H9 (cell line): ENCODE data around the gene MEIOSIN. TPM values are rescaled to one million over a fixed set of nuclear protein-coding genes. Genes with fewer than 3 reads are reported as not detected.

ENCODE experiments used
- DNase-seq: peaks from one replicate; pipeline ENCODE4 v3.0.0-alpha.2; 2017
- H2AFZ ChIP-seq: one replicate; pipeline ENCODE4 v1.6.1; 2013; ENCODE audit warnings: mild to moderate bottlenecking, low read length, control low read depth, moderate library complexity
- H2AK5ac ChIP-seq: 2 replicates; pipeline ENCODE4 v1.6.1; 2013; ENCODE audit warnings: low read length, control low read depth, mixed read lengths; ENCODE audit not compliant: insufficient read length
- H2BK120ac ChIP-seq: one replicate; pipeline ENCODE4 v1.6.1; 2013; ENCODE audit warnings: low read depth, mild to moderate bottlenecking, low read length, control low read depth, inconsistent platforms; ENCODE audit not compliant: poor library complexity, severe bottlenecking
- H2BK12ac ChIP-seq: 2 replicates; pipeline ENCODE4 v1.6.1; 2013; ENCODE audit warnings: low read length, control low read depth, mixed read lengths, low read depth; ENCODE audit not compliant: insufficient read length
- H2BK15ac ChIP-seq: 2 replicates; pipeline ENCODE4 v1.6.1; 2013; ENCODE audit warnings: low read depth, low read length, control low read depth
- H2BK20ac ChIP-seq: one replicate; pipeline ENCODE4 v1.6.1; 2013; ENCODE audit warnings: low read depth, mild to moderate bottlenecking, low read length, control low read depth, inconsistent platforms; ENCODE audit not compliant: poor library complexity, severe bottlenecking
- H2BK5ac ChIP-seq: 2 replicates; pipeline ENCODE4 v1.6.1; 2013; ENCODE audit warnings: low read length, control low read depth, mixed read lengths; ENCODE audit not compliant: insufficient read length
- H3K14ac ChIP-seq: 2 replicates; pipeline ENCODE4 v1.6.1; 2013; ENCODE audit warnings: low read length, control low read depth; ENCODE audit not compliant: insufficient read depth
- H3K18ac ChIP-seq: 2 replicates; pipeline ENCODE4 v1.6.1; 2013; ENCODE audit warnings: low read depth, mild to moderate bottlenecking, mixed read lengths, low read length, control low read depth; ENCODE audit not compliant: insufficient read length
- H3K23ac ChIP-seq: 2 replicates; pipeline ENCODE4 v1.6.1; 2013; ENCODE audit warnings: low read length, control low read depth, mixed read lengths, low read depth; ENCODE audit not compliant: insufficient read length
- H3K23me2 ChIP-seq: 2 replicates; pipeline ENCODE4 v1.6.1; 2013; ENCODE audit warnings: low read depth, mild to moderate bottlenecking, mixed read lengths, low read length, control low read depth; ENCODE audit not compliant: insufficient read length, poor library complexity, severe bottlenecking
- H3K27ac ChIP-seq: 2 replicates; pipeline ENCODE4 v1.5.1; 2013; ENCODE audit warnings: low read length, control low read depth, mixed read lengths, low read depth; ENCODE audit not compliant: insufficient read length
- H3K27me3 ChIP-seq: 2 replicates; pipeline ENCODE4 v1.6.1; 2013; ENCODE audit warnings: low read length, control low read depth, inconsistent platforms; ENCODE audit not compliant: insufficient read depth
- H3K4ac ChIP-seq: 2 replicates; pipeline ENCODE4 v1.6.1; 2013; ENCODE audit warnings: low read depth, mild to moderate bottlenecking, control low read depth, inconsistent platforms, low read length, moderate library complexity
- H3K4me1 ChIP-seq: 2 replicates; pipeline ENCODE4 v1.6.1; 2013; ENCODE audit warnings: low read length, control low read depth, inconsistent platforms; ENCODE audit not compliant: insufficient read depth
- H3K4me2 ChIP-seq: 2 replicates; pipeline ENCODE4 v1.6.1; 2013; ENCODE audit warnings: low read length, control low read depth, mixed read lengths; ENCODE audit not compliant: insufficient read length, insufficient read depth
- H3K56ac ChIP-seq: 2 replicates; pipeline ENCODE4 v1.6.1; 2013; ENCODE audit warnings: low read depth, mild to moderate bottlenecking, mixed read lengths, low read length, control low read depth; ENCODE audit not compliant: insufficient read length
- H3K79me1 ChIP-seq: 2 replicates; pipeline ENCODE4 v1.6.1; 2013; ENCODE audit warnings: low read depth, mild to moderate bottlenecking, moderate library complexity, low read length, control low read depth, inconsistent platforms; ENCODE audit not compliant: insufficient read depth, poor library complexity, severe bottlenecking
- H3K79me2 ChIP-seq: 2 replicates; pipeline ENCODE4 v1.6.1; 2013; ENCODE audit warnings: low read length, control low read depth, inconsistent platforms; ENCODE audit not compliant: insufficient read depth
- H3K9ac ChIP-seq: 2 replicates; pipeline ENCODE4 v1.6.1; 2013; ENCODE audit warnings: low read length, control low read depth, mixed read lengths; ENCODE audit not compliant: insufficient read length; ENCODE audit errors: extremely low read depth
- H3K9me3 ChIP-seq: one replicate; pipeline ENCODE4 v1.6.1; 2013; ENCODE audit warnings: low read depth, low read length, inconsistent platforms; ENCODE audit not compliant: control insufficient read depth
- H3T11ph ChIP-seq: one replicate; pipeline ENCODE4 v1.6.1; 2013; ENCODE audit warnings: mild to moderate bottlenecking, low read length, control low read depth, inconsistent platforms
- H4K20me1 ChIP-seq: one replicate; pipeline ENCODE4 v1.6.1; 2013; ENCODE audit not compliant: control insufficient read depth, insufficient read length, insufficient read depth
- H4K5ac ChIP-seq: 2 replicates; pipeline ENCODE4 v1.6.1; 2013; ENCODE audit warnings: low read depth, mild to moderate bottlenecking, mixed read lengths, low read length, control low read depth; ENCODE audit not compliant: insufficient read length
- H4K8ac ChIP-seq: replicated peaks from 2 replicates; pipeline ENCODE4 v1.6.1; 2013; ENCODE audit warnings: low read length, control low read depth, mixed read lengths, low read depth; ENCODE audit not compliant: insufficient read length
- H4K91ac ChIP-seq: 2 replicates; pipeline ENCODE4 v1.6.1; 2013; ENCODE audit warnings: low read depth, mild to moderate bottlenecking, moderate library complexity, mixed read lengths, low read length, control low read depth; ENCODE audit not compliant: insufficient read length
- H3K27ac Mint-ChIP-seq, 3 experiments: 2 replicates in 2 of 3; 3 replicates in 1 of 3; pipeline ENCODE4 v1.8.0; 2020 to 2021; ENCODE audit warnings: mixed read lengths in 3 of 3, mild to moderate bottlenecking in 1 of 3, moderate library complexity in 1 of 3
- H3K27me3 Mint-ChIP-seq: 2 replicates; pipeline ENCODE4 v1.8.0; 2021; ENCODE audit warnings: low read depth, mild to moderate bottlenecking, moderate library complexity, mixed read lengths
- H3K36me3 Mint-ChIP-seq, 3 experiments: 2 replicates in 2 of 3; 3 replicates in 1 of 3; pipeline ENCODE4 v1.8.0; 2020 to 2021; ENCODE audit warnings: low read depth in 3 of 3, mixed read lengths in 3 of 3; ENCODE audit not compliant: insufficient read depth in 1 of 3
- H3K4me1 Mint-ChIP-seq, 2 experiments: 2 replicates each; pipeline ENCODE4 v1.8.0; 2020; ENCODE audit warnings: mixed read lengths in 2 of 2
- H3K4me3 Mint-ChIP-seq, 2 experiments: 2 replicates in 1 of 2; 3 replicates in 1 of 2; pipeline ENCODE4 v1.8.0; 2020 to 2021; ENCODE audit warnings: mild to moderate bottlenecking in 2 of 2, mixed read lengths in 2 of 2, moderate library complexity in 1 of 2
- H3K9me3 Mint-ChIP-seq, 2 experiments: 2 replicates in 1 of 2; 3 replicates in 1 of 2; pipeline ENCODE4 v1.8.0; 2020; ENCODE audit warnings: mild to moderate bottlenecking in 2 of 2, mixed read lengths in 2 of 2, moderate library complexity in 1 of 2
- WGBS: extraction: QIAGEN DNeasy Blood & Tissue Kit; methylation state at CpG from one replicate; pipeline ENCODE4 v1.1.7; 2013; ENCODE audit warnings: missing lambda C conversion rate, low lambda C conversion rate, mixed read lengths; ENCODE audit not compliant: insufficient read length; ENCODE audit errors: extremely low coverage; 5-methylcytosine and 5-hydroxymethylcytosine counted together
- total RNA-seq: library from RNA; stranded (reverse); gene quantifications from 2 replicates; pipeline ENCODE4 v1.2.1, GENCODE V29; 2021
- TF ChIP-seq, protein P1 (sequence below): fragments of 200-600 bp; sonication (generic); conservative IDR thresholded peaks from 3 replicates; pipeline ENCODE4 v1.8.0; 2021; ENCODE audit warnings: antibody characterized with exemption, mild to moderate bottlenecking

MEIOSIN gene
- total RNA-seq, 1 experiment from 2014 or later, result not detected

- Histone ChIP-seq H3K4me2 (peak overlapping the region; percentile 96), H4K8ac (no peak overlapping the region), H3K23me2 (peaks cover 7% of the 10 kb centered on the region), H3K9me3 (no peaks in the 10 kb centered on the region), H2BK15ac (no peak overlapping the region), H3K18ac (no peak overlapping the region), H3K79me1 (peaks cover 8% of the 10 kb centered on the region), H2AK5ac (no peak overlapping the region), H3K9ac (peak overlapping the region; percentile 74), H4K91ac (no peak overlapping the region), H2BK120ac (no peak overlapping the region), H3T11ph (no peak overlapping the region), H2BK5ac (no peak overlapping the region), H4K5ac (no peak overlapping the region), H2BK12ac (no peak overlapping the region), H3K14ac (peak overlapping the region; percentile 84), H3K23ac (no peak overlapping the region), H2AFZ (no peak overlapping the region), H3K56ac (no peak overlapping the region), H3K27me3 (no peaks in the 10 kb centered on the region), H3K79me2 (0 out of 2 replicates have a peak, but pooled peaks cover 3% of the 10 kb centered on the region), H3K4ac (no peak overlapping the region), H3K27ac (no peak overlapping the region), H4K20me1 (no peaks in the 10 kb centered on the region), H3K4me1 (0 out of 2 replicates have a peak, but pooled peaks cover 3% of the 10 kb centered on the region), H2BK20ac (no peak overlapping the region)
- H3K4me1 Mint-ChIP-seq, result peaks cover 20 to 25% of the 10 kb centered on the region in 2 experiments
- no peak for DNase-seq
- H3K27ac Mint-ChIP-seq, result peak overlapping the region; percentile 19 to 95 (median 89); a peak in 6 of 7 replicates
- H3K36me3 Mint-ChIP-seq, result peaks cover 22 to 40% (median 39%) of the 10 kb centered on the region in 3 experiments
- peak overlapping the region; percentile 95 to 98 for H3K4me3 Mint-ChIP-seq
- H3K27me3 Mint-ChIP-seq, result peaks cover 20% of the 10 kb centered on the region
- no CpG with 5 or more reads among the region's 31 CpGs for WGBS
- H3K9me3 Mint-ChIP-seq, result peaks cover 0 to 2% of the 10 kb centered on the region in 2 experiments; a peak in 1 of 5 replicates
- TF ChIP-seq, protein P1, sequence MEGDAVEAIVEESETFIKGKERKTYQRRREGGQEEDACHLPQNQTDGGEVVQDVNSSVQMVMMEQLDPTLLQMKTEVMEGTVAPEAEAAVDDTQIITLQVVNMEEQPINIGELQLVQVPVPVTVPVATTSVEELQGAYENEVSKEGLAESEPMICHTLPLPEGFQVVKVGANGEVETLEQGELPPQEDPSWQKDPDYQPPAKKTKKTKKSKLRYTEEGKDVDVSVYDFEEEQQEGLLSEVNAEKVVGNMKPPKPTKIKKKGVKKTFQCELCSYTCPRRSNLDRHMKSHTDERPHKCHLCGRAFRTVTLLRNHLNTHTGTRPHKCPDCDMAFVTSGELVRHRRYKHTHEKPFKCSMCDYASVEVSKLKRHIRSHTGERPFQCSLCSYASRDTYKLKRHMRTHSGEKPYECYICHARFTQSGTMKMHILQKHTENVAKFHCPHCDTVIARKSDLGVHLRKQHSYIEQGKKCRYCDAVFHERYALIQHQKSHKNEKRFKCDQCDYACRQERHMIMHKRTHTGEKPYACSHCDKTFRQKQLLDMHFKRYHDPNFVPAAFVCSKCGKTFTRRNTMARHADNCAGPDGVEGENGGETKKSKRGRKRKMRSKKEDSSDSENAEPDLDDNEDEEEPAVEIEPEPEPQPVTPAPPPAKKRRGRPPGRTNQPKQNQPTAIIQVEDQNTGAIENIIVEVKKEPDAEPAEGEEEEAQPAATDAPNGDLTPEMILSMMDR, result no peak
These were observed 58.7 kb downstream of the MEIOSIN start for GRCh38 chr19:45791744-45792469.
